Neuronal stem cell (in vitro differentiated cells): ENCODE data around the gene C11orf54. TPM values are rescaled to one million over a fixed set of nuclear protein-coding genes. Genes with fewer than 3 reads are reported as not detected.

Experiments used
- DNase-seq: peaks from one replicate; pipeline ENCODE4 v3.0.0-alpha.2; 2013; ENCODE audit warnings: low spot score
- H2AFZ ChIP-seq: one replicate; pipeline ENCODE4 v1.6.1; 2013; ENCODE audit warnings: mild to moderate bottlenecking, low read length, inconsistent platforms
- H2AK5ac ChIP-seq: 2 replicates; pipeline ENCODE4 v1.6.1; 2013; ENCODE audit warnings: low read depth, mild to moderate bottlenecking, inconsistent platforms, low read length, moderate library complexity, mixed read lengths
- H2BK120ac ChIP-seq: 2 replicates; pipeline ENCODE4 v1.6.1; 2013; ENCODE audit warnings: low read depth, mild to moderate bottlenecking, inconsistent platforms, low read length, moderate library complexity, mixed read lengths
- H2BK12ac ChIP-seq: one replicate; pipeline ENCODE4 v1.6.1; 2013; ENCODE audit warnings: low read length, inconsistent platforms
- H2BK15ac ChIP-seq: 2 replicates; pipeline ENCODE4 v1.6.1; 2013; ENCODE audit warnings: mild to moderate bottlenecking, low read length, inconsistent platforms, mixed read lengths
- H2BK5ac ChIP-seq: one replicate; pipeline ENCODE4 v1.6.1; 2013; ENCODE audit warnings: inconsistent platforms, mild to moderate bottlenecking, low read length, moderate library complexity
- H3K14ac ChIP-seq: one replicate; pipeline ENCODE4 v1.6.1; 2013; ENCODE audit warnings: low read length, inconsistent platforms
- H3K18ac ChIP-seq: 2 replicates; pipeline ENCODE4 v1.6.1; 2013; ENCODE audit warnings: low read length, inconsistent platforms
- H3K23ac ChIP-seq: 2 replicates; pipeline ENCODE4 v1.6.1; 2013; ENCODE audit warnings: low read depth, mild to moderate bottlenecking, mixed read lengths, low read length, inconsistent platforms; ENCODE audit not compliant: poor library complexity
- H3K27ac ChIP-seq: replicated peaks from 3 replicates; pipeline ENCODE4 v1.5.1; 2013; ENCODE audit warnings: low read length, inconsistent platforms
- H3K27me3 ChIP-seq, 3 experiments: 2 replicates each; pipeline ENCODE4 v1.6.1; 2013; ENCODE audit warnings: low read length in 3 of 3, mild to moderate bottlenecking in 2 of 3, inconsistent platforms in 1 of 3, low read depth in 1 of 3, mixed read lengths in 1 of 3, moderate library complexity in 1 of 3; ENCODE audit not compliant: control insufficient read depth in 3 of 3, insufficient read depth in 3 of 3
- H3K36me3 ChIP-seq, 2 donors: replicated peaks in 1 of 2; 2 replicates each; pipeline ENCODE4 v1.6.1; 2013; ENCODE audit warnings: low read length in 2 of 2; ENCODE audit not compliant: control insufficient read depth in 2 of 2, insufficient read depth in 2 of 2
- H3K4ac ChIP-seq: 2 replicates; pipeline ENCODE4 v1.6.1; 2013; ENCODE audit warnings: inconsistent platforms, mild to moderate bottlenecking, low read length, moderate library complexity
- H3K4me1 ChIP-seq, 2 donors: 1 replicate in 1 of 2; 2 replicates in 1 of 2; pipeline ENCODE4 v1.6.1; 2013; ENCODE audit warnings: low read length in 2 of 2, low read depth in 1 of 2; ENCODE audit not compliant: control insufficient read depth in 2 of 2, insufficient read depth in 1 of 2
- H3K4me2 ChIP-seq: one replicate; pipeline ENCODE4 v1.6.1; 2013; ENCODE audit warnings: mild to moderate bottlenecking, low read length, inconsistent platforms; ENCODE audit not compliant: insufficient read depth, poor library complexity, severe bottlenecking
- H3K4me3 ChIP-seq, 2 donors: 2 replicates each; pipeline ENCODE4 v1.5.1; 2013; ENCODE audit warnings: low read length in 2 of 2, mild to moderate bottlenecking in 2 of 2, inconsistent platforms in 1 of 2, moderate library complexity in 1 of 2
- H3K79me1 ChIP-seq: one replicate; pipeline ENCODE4 v1.6.1; 2013; ENCODE audit warnings: low read depth, mild to moderate bottlenecking, inconsistent platforms, low read length, moderate library complexity
- H3K9ac ChIP-seq: one replicate; pipeline ENCODE4 v1.6.1; 2013; ENCODE audit warnings: mild to moderate bottlenecking, low read depth, low read length, inconsistent platforms; ENCODE audit not compliant: poor library complexity
- H3K9me3 ChIP-seq, 2 donors: replicated peaks in 1 of 2; 2 replicates each; pipeline versions ENCODE3 to v1.6.1; 2013; ENCODE audit warnings: low read length in 2 of 2, mild to moderate bottlenecking in 2 of 2, inconsistent platforms in 1 of 2, low read depth in 1 of 2, mixed read lengths in 1 of 2, moderate library complexity in 1 of 2; ENCODE audit not compliant: control insufficient read depth in 2 of 2, insufficient read depth in 1 of 2
- H4K8ac ChIP-seq: one replicate; pipeline ENCODE4 v1.6.1; 2013; ENCODE audit warnings: low read depth, mild to moderate bottlenecking, inconsistent platforms, low read length, moderate library complexity
- H4K91ac ChIP-seq: one replicate; pipeline ENCODE4 v1.6.1; 2013; ENCODE audit warnings: low read length, low read depth, mild to moderate bottlenecking, inconsistent platforms; ENCODE audit not compliant: poor library complexity
- WGBS, 2 donors: extraction: QIAGEN DNeasy Blood & Tissue Kit; methylation state at CpG; one replicate each; pipeline ENCODE4 v1.1.7; 2013; ENCODE audit warnings: missing lambda C conversion rate in 2 of 2, mixed read lengths in 1 of 2; ENCODE audit not compliant: insufficient read length in 2 of 2, insufficient replicate concordance in 1 of 2; ENCODE audit errors: extremely low coverage in 2 of 2; 5-methylcytosine and 5-hydroxymethylcytosine counted together
- polyA plus RNA-seq, 2 experiments: library from polyadenylated mRNA; stranded (reverse); fragments of 200-250 nt; gene quantifications; one replicate each; pipeline ENCODE4 v1.2.3, GENCODE V29; 2013

The C11orf54 gene
- 27.8 TPM for polyA plus RNA-seq (2013, experiment 1 of 2)
- 29.1 TPM for polyA plus RNA-seq (2013, experiment 2 of 2)

DNA sequence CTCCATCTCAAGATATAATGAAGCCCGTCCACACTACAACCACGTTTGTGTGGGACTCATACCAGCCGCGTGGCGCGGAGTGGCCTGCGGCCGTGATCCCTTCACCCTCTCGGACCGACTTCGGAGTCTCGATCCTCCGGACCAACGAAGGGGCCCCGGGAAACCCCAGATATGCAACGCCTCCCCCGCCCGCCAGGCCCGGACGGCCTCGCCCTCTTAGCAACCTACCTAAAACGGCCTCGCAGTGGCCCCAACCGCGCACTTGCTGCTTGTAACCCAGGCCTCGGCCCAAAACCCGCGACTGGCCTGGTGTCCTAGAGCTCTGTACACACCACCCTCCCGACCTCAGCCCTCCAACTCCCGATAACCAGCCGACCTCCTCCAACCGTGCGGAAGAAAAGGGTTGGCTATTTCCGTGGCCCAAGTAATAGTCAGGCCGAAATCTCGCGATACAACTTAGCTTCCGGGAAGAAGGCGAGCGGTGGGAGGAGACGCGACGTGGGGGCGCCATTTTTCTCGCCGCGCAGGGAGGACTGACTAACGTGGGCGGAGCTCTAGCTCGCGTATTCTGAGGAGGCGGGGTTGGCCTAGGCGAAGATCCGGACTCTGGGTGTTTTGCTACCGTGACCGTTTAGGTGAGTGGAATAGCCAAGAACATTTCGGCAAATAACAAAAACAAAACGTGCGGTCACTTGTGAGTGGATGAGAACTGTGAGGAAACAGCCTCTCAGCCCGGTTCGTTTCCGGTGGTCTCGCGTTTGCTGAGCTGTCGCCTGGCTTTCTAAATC is at the start of gene C11orf54, which contains the start of gene TAF1D:
C11orf54 (plus strand) TSS at position 579 of the 788 bp plus-strand sequence. CDS start 5,722 bp downstream, outside the sequence.
TAF1D (minus strand) TSS at position 402 of the 788 bp plus-strand sequence. CDS start 2,191 bp downstream, outside the sequence.
- H3K4me2 ChIP-seq: peak within 1 kb of the TSS; percentile 47
- H3K18ac ChIP-seq: peak within 1 kb of the TSS; percentile 97
- H4K91ac ChIP-seq: no peak within 1 kb of the TSS
- no peak within 1 kb of the TSS for H2BK120ac ChIP-seq
- peak within 1 kb of the TSS; percentile 91 for H2AFZ ChIP-seq
- peaks cover 5 to 50% of the 10 kb centered on the region in 2 donors for H3K36me3 ChIP-seq
- H2BK12ac ChIP-seq: no peak within 1 kb of the TSS
- H3K23ac ChIP-seq: peak within 1 kb of the TSS; percentile 95
- DNase-seq: peak; percentile 97
- H3K27ac ChIP-seq: peak within 1 kb of the TSS; percentile 95
- no peak within 1 kb of the TSS for H3K4ac ChIP-seq
- no CpG with 5 or more reads among the region's 65 CpGs for WGBS, 2 donors
- H3K14ac ChIP-seq: no peak within 1 kb of the TSS
- H3K79me1 ChIP-seq: peaks cover 4% of the 10 kb centered on the region
- H3K9ac ChIP-seq: peak within 1 kb of the TSS; percentile 92
- peak within 1 kb of the TSS; percentile 2 for H2AK5ac ChIP-seq
- no peak within 1 kb of the TSS for H2BK15ac ChIP-seq
- H2BK5ac ChIP-seq: no peak within 1 kb of the TSS
- H3K27me3 ChIP-seq: no peaks in the 10 kb centered on the region
- H4K8ac ChIP-seq: no peak within 1 kb of the TSS
- H3K4me1 ChIP-seq: peaks cover 3 to 22% of the 10 kb centered on the region in 2 donors
- no peaks in the 10 kb centered on the region for H3K9me3 ChIP-seq
- H3K4me3 ChIP-seq: peak within 1 kb of the TSS; percentile 81 to 96

DNA sequence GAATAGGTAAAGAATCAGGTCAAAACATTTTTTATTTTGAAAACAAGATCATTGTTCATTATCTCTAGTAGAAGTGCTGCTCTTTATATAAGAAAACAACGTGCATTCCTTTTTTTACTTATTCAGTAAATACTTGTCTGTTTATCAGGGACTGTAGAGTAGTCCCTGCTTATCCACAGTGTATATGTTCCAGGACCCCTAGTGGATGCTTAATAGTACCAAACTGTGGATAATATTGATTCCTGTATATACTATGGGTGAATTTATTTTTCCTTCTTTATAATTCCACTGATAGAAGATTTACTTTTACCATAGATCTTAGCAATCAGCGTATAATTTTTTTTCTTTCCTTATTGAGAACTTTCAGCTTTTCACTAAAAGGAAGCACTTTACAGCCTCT is 47.4 kb upstream of the C11orf54 start:
- H3K9me3 ChIP-seq: no peaks in the 10 kb centered on the region
- H3K4me2 ChIP-seq: no peak overlapping the region
- H3K4ac ChIP-seq: no peak overlapping the region
- no peak overlapping the region for H3K9ac ChIP-seq
- DNase-seq: no peak
- H3K18ac ChIP-seq: no peak overlapping the region
- H3K14ac ChIP-seq: no peak overlapping the region
- H2BK12ac ChIP-seq: no peak overlapping the region
- no peak overlapping the region for H3K4me3 ChIP-seq
- H2BK120ac ChIP-seq: no peak overlapping the region
- no peaks in the 10 kb centered on the region for H3K4me1 ChIP-seq
- H2AK5ac ChIP-seq: no peak overlapping the region
- peaks cover 22 to 93% of the 10 kb centered on the region in 2 donors for H3K36me3 ChIP-seq
- no peak overlapping the region for H2BK5ac ChIP-seq
- no peak overlapping the region for H3K27ac ChIP-seq
- no CpG with 5 or more reads among the region's 2 CpGs for WGBS, 2 donors
- no peaks in the 10 kb centered on the region for H3K27me3 ChIP-seq
- H2BK15ac ChIP-seq: no peak overlapping the region
- H3K79me1 ChIP-seq: no peaks in the 10 kb centered on the region
- no peak overlapping the region for H2AFZ ChIP-seq
- no peak overlapping the region for H3K23ac ChIP-seq
- no peak overlapping the region for H4K8ac ChIP-seq
- no peak overlapping the region for H4K91ac ChIP-seq

DNA sequence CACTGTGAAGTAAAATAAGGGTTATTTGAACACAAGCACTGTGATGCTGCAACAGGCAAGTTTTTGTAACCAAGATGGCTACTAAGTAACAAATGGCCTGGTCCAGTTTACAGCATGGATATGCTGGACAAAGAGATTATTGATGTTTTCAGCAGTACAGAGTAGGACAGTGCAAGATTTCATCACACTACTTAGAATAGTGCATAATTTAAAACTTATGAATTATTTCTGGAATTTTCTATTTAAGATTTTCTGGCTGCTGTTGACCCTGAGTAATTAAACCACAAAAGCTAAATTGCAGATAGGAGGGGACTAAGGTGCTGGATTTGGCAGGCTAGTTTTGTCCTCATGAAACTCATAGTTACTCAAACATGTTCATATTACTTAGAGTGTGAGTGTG is 46.9 kb upstream of the C11orf54 start:
- Histone ChIP-seq H4K8ac (no peak overlapping the region), H2BK12ac (no peak overlapping the region), H3K9me3 (no peaks in the 10 kb centered on the region), H3K4me3 (no peak overlapping the region), H2BK15ac (no peak overlapping the region), H2AFZ (no peak overlapping the region), H3K27me3 (no peaks in the 10 kb centered on the region), H4K91ac (no peak overlapping the region), H3K14ac (no peak overlapping the region), H3K9ac (no peak overlapping the region), H3K4ac (no peak overlapping the region), H2AK5ac (no peak overlapping the region), H3K36me3 (peaks cover 19 to 93% of the 10 kb centered on the region in 2 donors), H3K4me2 (no peak overlapping the region), H3K4me1 (no peaks in the 10 kb centered on the region), H3K27ac (no peak overlapping the region), H2BK5ac (no peak overlapping the region), H2BK120ac (no peak overlapping the region), H3K79me1 (no peaks in the 10 kb centered on the region), H3K18ac (no peak overlapping the region), H3K23ac (no peak overlapping the region)
- DNase-seq: no peak

DNA sequence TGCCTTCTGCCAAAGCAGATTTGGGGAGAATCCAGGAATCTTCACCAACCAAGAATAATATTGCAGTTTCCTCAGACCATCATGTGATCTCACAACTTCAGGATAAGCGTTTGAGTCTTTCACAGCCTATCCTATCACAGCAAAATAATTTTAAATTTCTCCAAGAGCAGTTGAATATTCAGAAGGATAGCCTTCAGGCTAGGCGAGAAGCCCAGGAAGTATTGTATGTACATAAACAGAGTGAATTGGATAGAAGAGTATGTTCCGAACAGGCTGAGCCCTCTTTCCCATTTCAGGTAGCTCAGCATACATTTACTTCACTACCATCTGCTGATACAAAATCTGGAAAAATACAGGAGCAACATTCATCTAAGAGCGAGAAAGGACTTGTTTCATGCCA is 43.9 kb upstream of the C11orf54 start:
- no peak overlapping the region for H3K4me3 ChIP-seq
- no peaks in the 10 kb centered on the region for H3K27me3 ChIP-seq
- H2BK12ac ChIP-seq: no peak overlapping the region
- no peak overlapping the region for H3K4me2 ChIP-seq
- H3K36me3 ChIP-seq: peaks cover 19 to 96% of the 10 kb centered on the region in 2 donors
- H2AK5ac ChIP-seq: no peak overlapping the region
- H2BK120ac ChIP-seq: no peak overlapping the region
- no peak overlapping the region for H3K23ac ChIP-seq
- DNase-seq: no peak
- no peak overlapping the region for H4K91ac ChIP-seq
- no peak overlapping the region for H3K18ac ChIP-seq
- WGBS, 2 donors: no CpG with 5 or more reads among the region's 4 CpGs
- H3K4me1 ChIP-seq: no peaks in the 10 kb centered on the region
- H3K4ac ChIP-seq: no peak overlapping the region
- H3K9ac ChIP-seq: no peak overlapping the region
- no peak overlapping the region for H2BK5ac ChIP-seq
- H3K9me3 ChIP-seq: no peaks in the 10 kb centered on the region
- H4K8ac ChIP-seq: no peak overlapping the region
- H3K14ac ChIP-seq: no peak overlapping the region
- no peak overlapping the region for H2BK15ac ChIP-seq
- H2AFZ ChIP-seq: no peak overlapping the region
- no peaks in the 10 kb centered on the region for H3K79me1 ChIP-seq
- H3K27ac ChIP-seq: no peak overlapping the region
